SK-N-SH treated with all-trans-retinoic acid at 6 μM for 48 hours (cell line): Measurements from ENCODE around the gene SP140.
"Not testable (repeated sequence)": the region's sequence is repeated elsewhere in the genome, so short reads cannot be mapped to it uniquely, and the experiment has no call there.

Source experiments
- ARNTL ChIP-seq: fragments of 450-650 bp; formaldehyde crosslinking; IDR thresholded peaks from 2 replicates; pipeline ENCODE4 v1.5.0; 2020; ENCODE audit warnings: low read depth, mild to moderate bottlenecking, moderate library complexity, borderline replicate concordance
- RARB ChIP-seq: fragments of 250-450 bp; sonication (Bioruptor Pico); IDR thresholded peaks from 2 replicates; pipeline ENCODE4 v1.8.0; 2021; ENCODE audit warnings: mild to moderate bottlenecking, moderate library complexity
- SNAI2 ChIP-seq: fragments of 250-450 bp; sonication (Bioruptor Pico); IDR thresholded peaks from 2 replicates; pipeline ENCODE4 v1.5.0; 2020; ENCODE audit warnings: mild to moderate bottlenecking, moderate library complexity
- TCF4 ChIP-seq: fragments of 250-450 bp; sonication (Bioruptor Pico); IDR thresholded peaks from 2 replicates; pipeline ENCODE4 v1.8.0; 2021; ENCODE audit warnings: mild to moderate bottlenecking, moderate library complexity, borderline replicate concordance
- TOX ChIP-seq: fragments of 250-450 bp; sonication (Bioruptor Pico); IDR thresholded peaks from 2 replicates; pipeline ENCODE4 v1.8.0; 2021; ENCODE audit warnings: mild to moderate bottlenecking, moderate library complexity, borderline replicate concordance
- ZC3H10 ChIP-seq: fragments of 250-450 bp; sonication (Bioruptor Pico); IDR thresholded peaks from 2 replicates; pipeline ENCODE4 v1.5.1; 2021; ENCODE audit warnings: mild to moderate bottlenecking, moderate library complexity
- ZNF565 ChIP-seq: fragments of 450-650 bp; formaldehyde crosslinking; conservative IDR thresholded peaks from 2 replicates; pipeline ENCODE4 v1.5.0; 2020; ENCODE audit warnings: low read depth, mild to moderate bottlenecking, moderate library complexity
- ZNF8 ChIP-seq: fragments of 450-650 bp; formaldehyde crosslinking; IDR thresholded peaks from 2 replicates; pipeline ENCODE4 v1.5.0; 2020; ENCODE audit warnings: mild to moderate bottlenecking, moderate library complexity
- TF ChIP-seq, protein P1 (sequence below): fragments of 250-450 bp; sonication (Bioruptor Pico); IDR thresholded peaks from 2 replicates; pipeline ENCODE4 v1.8.0; 2020; ENCODE audit warnings: mild to moderate bottlenecking, moderate library complexity, borderline replicate concordance
- TF ChIP-seq, protein P2 (sequence below): fragments of 250-450 bp; sonication (Bioruptor Pico); IDR thresholded peaks from 2 replicates; pipeline ENCODE4 v1.5.1; 2020; ENCODE audit warnings: low read depth, mild to moderate bottlenecking, moderate library complexity
- TF ChIP-seq, protein P3 (sequence below): fragments of 250-450 bp; sonication (Bioruptor Pico); IDR thresholded peaks from 2 replicates; pipeline ENCODE4 v1.8.0; 2021; ENCODE audit warnings: low read depth, mild to moderate bottlenecking, moderate library complexity, borderline replicate concordance

DNA sequence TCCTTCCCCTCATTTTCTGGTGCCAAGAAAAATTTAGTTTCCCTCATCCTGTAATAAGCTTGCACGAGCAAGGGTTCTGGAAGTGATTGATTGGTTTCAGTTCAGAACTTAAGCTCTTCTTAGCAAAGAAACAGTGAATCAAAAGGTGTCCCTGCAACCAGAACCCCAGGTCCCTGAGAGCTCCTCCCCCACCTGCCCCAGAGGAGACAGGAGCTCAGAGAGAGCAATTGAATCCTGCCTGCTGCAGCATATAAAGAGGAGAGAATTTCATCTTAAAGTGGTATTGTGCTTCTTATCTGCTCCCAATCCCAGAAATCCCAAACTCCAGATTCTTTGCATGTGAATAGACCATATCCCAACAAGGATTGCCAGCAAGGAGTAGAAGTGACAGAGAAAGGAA lies 86.1 kb downstream of the SP140 start:
- TF ChIP-seq ZNF565 (CRISPR knock-in tag); TOX (CRISPR knock-in tag); ZC3H10 (CRISPR knock-in tag); ZNF8 (CRISPR knock-in tag); ARNTL (CRISPR knock-in tag); TCF4; RARB (CRISPR knock-in tag); SNAI2 (CRISPR knock-in tag): not testable (repeated sequence)
- TF ChIP-seq, protein P1, sequence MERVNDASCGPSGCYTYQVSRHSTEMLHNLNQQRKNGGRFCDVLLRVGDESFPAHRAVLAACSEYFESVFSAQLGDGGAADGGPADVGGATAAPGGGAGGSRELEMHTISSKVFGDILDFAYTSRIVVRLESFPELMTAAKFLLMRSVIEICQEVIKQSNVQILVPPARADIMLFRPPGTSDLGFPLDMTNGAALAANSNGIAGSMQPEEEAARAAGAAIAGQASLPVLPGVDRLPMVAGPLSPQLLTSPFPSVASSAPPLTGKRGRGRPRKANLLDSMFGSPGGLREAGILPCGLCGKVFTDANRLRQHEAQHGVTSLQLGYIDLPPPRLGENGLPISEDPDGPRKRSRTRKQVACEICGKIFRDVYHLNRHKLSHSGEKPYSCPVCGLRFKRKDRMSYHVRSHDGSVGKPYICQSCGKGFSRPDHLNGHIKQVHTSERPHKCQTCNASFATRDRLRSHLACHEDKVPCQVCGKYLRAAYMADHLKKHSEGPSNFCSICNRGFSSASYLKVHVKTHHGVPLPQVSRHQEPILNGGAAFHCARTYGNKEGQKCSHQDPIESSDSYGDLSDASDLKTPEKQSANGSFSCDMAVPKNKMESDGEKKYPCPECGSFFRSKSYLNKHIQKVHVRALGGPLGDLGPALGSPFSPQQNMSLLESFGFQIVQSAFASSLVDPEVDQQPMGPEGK (CRISPR knock-in tag): not testable (repeated sequence)
- TF ChIP-seq, protein P2, sequence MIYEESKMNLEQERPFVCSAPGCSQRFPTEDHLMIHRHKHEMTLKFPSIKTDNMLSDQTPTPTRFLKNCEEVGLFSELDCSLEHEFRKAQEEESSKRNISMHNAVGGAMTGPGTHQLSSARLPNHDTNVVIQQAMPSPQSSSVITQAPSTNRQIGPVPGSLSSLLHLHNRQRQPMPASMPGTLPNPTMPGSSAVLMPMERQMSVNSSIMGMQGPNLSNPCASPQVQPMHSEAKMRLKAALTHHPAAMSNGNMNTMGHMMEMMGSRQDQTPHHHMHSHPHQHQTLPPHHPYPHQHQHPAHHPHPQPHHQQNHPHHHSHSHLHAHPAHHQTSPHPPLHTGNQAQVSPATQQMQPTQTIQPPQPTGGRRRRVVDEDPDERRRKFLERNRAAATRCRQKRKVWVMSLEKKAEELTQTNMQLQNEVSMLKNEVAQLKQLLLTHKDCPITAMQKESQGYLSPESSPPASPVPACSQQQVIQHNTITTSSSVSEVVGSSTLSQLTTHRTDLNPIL (CRISPR knock-in tag): not testable (repeated sequence)
- TF ChIP-seq, protein P3, sequence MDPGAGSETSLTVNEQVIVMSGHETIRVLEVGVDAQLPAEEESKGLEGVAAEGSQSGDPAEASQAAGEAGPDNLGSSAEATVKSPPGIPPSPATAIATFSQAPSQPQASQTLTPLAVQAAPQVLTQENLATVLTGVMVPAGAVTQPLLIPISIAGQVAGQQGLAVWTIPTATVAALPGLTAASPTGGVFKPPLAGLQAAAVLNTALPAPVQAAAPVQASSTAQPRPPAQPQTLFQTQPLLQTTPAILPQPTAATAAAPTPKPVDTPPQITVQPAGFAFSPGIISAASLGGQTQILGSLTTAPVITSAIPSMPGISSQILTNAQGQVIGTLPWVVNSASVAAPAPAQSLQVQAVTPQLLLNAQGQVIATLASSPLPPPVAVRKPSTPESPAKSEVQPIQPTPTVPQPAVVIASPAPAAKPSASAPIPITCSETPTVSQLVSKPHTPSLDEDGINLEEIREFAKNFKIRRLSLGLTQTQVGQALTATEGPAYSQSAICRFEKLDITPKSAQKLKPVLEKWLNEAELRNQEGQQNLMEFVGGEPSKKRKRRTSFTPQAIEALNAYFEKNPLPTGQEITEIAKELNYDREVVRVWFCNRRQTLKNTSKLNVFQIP (CRISPR knock-in tag): not testable (repeated sequence)
